Subcutaneous abdominal adipose tissue (tissue), 5 donors: ENCODE measurements around the gene TWIST1.

Experiments used
- H3K27ac ChIP-seq: one replicate; pipeline ENCODE4 v1.7.0; 2013; ENCODE audit warnings: low read depth, mild to moderate bottlenecking, inconsistent platforms, low read length, moderate library complexity
- H3K27me3 ChIP-seq, 5 donors: one replicate each; pipeline ENCODE4 v1.7.0; 2013; ENCODE audit warnings: low read length in 5 of 5, inconsistent platforms in 1 of 5; ENCODE audit not compliant: control insufficient read depth in 5 of 5, insufficient read depth in 4 of 5
- H3K36me3 ChIP-seq, 5 donors: one replicate each; pipeline ENCODE4 v1.7.0; 2013; ENCODE audit warnings: low read length in 5 of 5; ENCODE audit not compliant: control insufficient read depth in 5 of 5, insufficient read depth in 5 of 5
- H3K4me1 ChIP-seq, 5 donors: one replicate each; pipeline ENCODE4 v1.7.0; 2013; ENCODE audit warnings: low read length in 5 of 5, mild to moderate bottlenecking in 3 of 5, moderate library complexity in 1 of 5; ENCODE audit not compliant: control insufficient read depth in 5 of 5, insufficient read depth in 5 of 5
- H3K4me3 ChIP-seq, 5 donors: one replicate each; pipeline ENCODE4 v1.7.0; 2013; ENCODE audit warnings: low read length in 5 of 5, low read depth in 1 of 5
- H3K9ac ChIP-seq, 5 donors: one replicate each; pipeline ENCODE4 v1.7.0; 2013; ENCODE audit warnings: low read length in 5 of 5, mild to moderate bottlenecking in 4 of 5, moderate library complexity in 3 of 5
- H3K9me3 ChIP-seq, 5 donors: one replicate each; pipeline ENCODE4 v1.7.0; 2013; ENCODE audit warnings: low read length in 5 of 5; ENCODE audit not compliant: control insufficient read depth in 5 of 5
- donor health status: healthy.
- donor health status: healthy.
- donor health status: healthy.
- donor health status: healthy.
- donor health status: healthy.

Gene TWIST1

GRCh38 chr7:19117091-19117869 is at the start of gene TWIST1:
TWIST1 (minus strand) TSS chr7:19117636; CDS start chr7:19117321, 315 bp downstream.
- Histone ChIP-seq H3K27ac (peak within 1 kb of the TSS; percentile 96), H3K4me1 (peaks cover 0 to 42% (median 35%) of the 10 kb centered on the region in 5 donors)

GRCh38 chr7:19161671-19162070 is 44.2 kb upstream of the TWIST1 start:
- Histone ChIP-seq H3K27me3 (no peaks in the 10 kb centered on the region), H3K4me1 (no peaks in the 10 kb centered on the region), H3K9ac (no peak overlapping the region), H3K4me3 (no peak overlapping the region), H3K27ac (no peak overlapping the region), H3K9me3 (no peaks in the 10 kb centered on the region), H3K36me3 (no peaks in the 10 kb centered on the region)

More at GRCh38 chr7:19117091-19117869, at the start of gene TWIST1:
- peak within 1 kb of the TSS in 4 of 5 donors; percentile 68 to 87 (median 85) for H3K9ac ChIP-seq
- H3K27me3 ChIP-seq: peaks cover 0 to 23% (median 13%) of the 10 kb centered on the region in 5 donors
- H3K36me3 ChIP-seq: no peaks in the 10 kb centered on the region
- peak within 1 kb of the TSS; percentile 71 to 100 (median 87) for H3K4me3 ChIP-seq
- H3K9me3 ChIP-seq: no peaks in the 10 kb centered on the region

- peaks cover 17 to 29% (median 23%) of the 10 kb centered on the region in 5 donors for H3K27me3 ChIP-seq
- no peak overlapping the region for H3K27ac ChIP-seq
- H3K4me3 ChIP-seq: no peak overlapping the region
- no peak overlapping the region for H3K9ac ChIP-seq
- peaks cover 0 to 16% (median 9%) of the 10 kb centered on the region in 5 donors for H3K4me1 ChIP-seq
- peaks cover 0 to 7% (median 0%) of the 10 kb centered on the region in 5 donors for H3K9me3 ChIP-seq
- no peaks in the 10 kb centered on the region for H3K36me3 ChIP-seq
These were observed 29.3 kb upstream of the TWIST1 start for GRCh38 chr7:19146699-19147098.

- no peaks in the 10 kb centered on the region for H3K36me3 ChIP-seq
- H3K4me3 ChIP-seq: peak overlapping the region in 1 of 5 donors; percentile 61
- H3K27me3 ChIP-seq: peaks cover 17 to 29% (median 23%) of the 10 kb centered on the region in 5 donors
- peaks cover 0 to 16% (median 9%) of the 10 kb centered on the region in 5 donors for H3K4me1 ChIP-seq
- H3K27ac ChIP-seq: no peak overlapping the region
- peaks cover 0 to 7% (median 0%) of the 10 kb centered on the region in 5 donors for H3K9me3 ChIP-seq
- no peak overlapping the region for H3K9ac ChIP-seq
These were observed 28.1 kb upstream of the TWIST1 start for GRCh38 chr7:19145434-19146115.

GRCh38 chr7:19144661-19145433 is 27.4 kb upstream of the TWIST1 start, which contains the start of gene FERD3L:
FERD3L (minus strand) TSS chr7:19145421; CDS start chr7:19145362, 59 bp downstream.
- peaks cover 0 to 7% (median 0%) of the 10 kb centered on the region in 5 donors for H3K9me3 ChIP-seq
- H3K9ac ChIP-seq: no peak within 1 kb of the TSS
- H3K4me3 ChIP-seq: peak within 1 kb of the TSS; percentile 2 to 61 (median 44)
- H3K27me3 ChIP-seq: peaks cover 17 to 29% (median 23%) of the 10 kb centered on the region in 5 donors
- H3K4me1 ChIP-seq: peaks cover 0 to 16% (median 9%) of the 10 kb centered on the region in 5 donors
- no peak within 1 kb of the TSS for H3K27ac ChIP-seq
- no peaks in the 10 kb centered on the region for H3K36me3 ChIP-seq

- Histone ChIP-seq H3K9me3 (peaks cover 0 to 7% (median 0%) of the 10 kb centered on the region in 5 donors), H3K36me3 (no peaks in the 10 kb centered on the region), H3K4me1 (peaks cover 0 to 16% (median 9%) of the 10 kb centered on the region in 5 donors), H3K4me3 (peak overlapping the region; percentile 35 to 61 (median 46)), H3K27ac (no peak overlapping the region), H3K27me3 (peaks cover 17 to 29% (median 23%) of the 10 kb centered on the region in 5 donors), H3K9ac (no peak overlapping the region)
These were observed 26.6 kb upstream of the TWIST1 start for GRCh38 chr7:19143881-19144574.

GRCh38 chr7:19139706-19140327 is 22.4 kb upstream of the TWIST1 start:
- peaks cover 0 to under 1% (median 0%) of the 10 kb centered on the region in 5 donors for H3K9me3 ChIP-seq
- H3K27me3 ChIP-seq: peaks cover 8 to 17% (median 12%) of the 10 kb centered on the region in 5 donors
- H3K9ac ChIP-seq: no peak overlapping the region
- no peak overlapping the region for H3K4me3 ChIP-seq
- H3K27ac ChIP-seq: no peak overlapping the region
- H3K36me3 ChIP-seq: no peaks in the 10 kb centered on the region
- H3K4me1 ChIP-seq: peaks cover 0 to 12% (median 5%) of the 10 kb centered on the region in 5 donors

GRCh38 chr7:19133886-19134285 is 16.4 kb upstream of the TWIST1 start:
- H3K4me3 ChIP-seq: no peak overlapping the region
- H3K36me3 ChIP-seq: no peaks in the 10 kb centered on the region
- H3K27me3 ChIP-seq: peaks cover 0 to 10% (median 0%) of the 10 kb centered on the region in 5 donors
- no peak overlapping the region for H3K9ac ChIP-seq
- H3K4me1 ChIP-seq: no peaks in the 10 kb centered on the region
- H3K9me3 ChIP-seq: no peaks in the 10 kb centered on the region
- no peak overlapping the region for H3K27ac ChIP-seq

- Histone ChIP-seq H3K27me3 (peaks cover 0 to 10% (median 0%) of the 10 kb centered on the region in 5 donors), H3K9ac (no peak overlapping the region), H3K4me3 (no peak overlapping the region), H3K27ac (no peak overlapping the region), H3K9me3 (no peaks in the 10 kb centered on the region), H3K4me1 (no peaks in the 10 kb centered on the region), H3K36me3 (no peaks in the 10 kb centered on the region)
These were observed 16.0 kb upstream of the TWIST1 start for GRCh38 chr7:19133390-19133789.
